ENCODE measurements around the gene TNIP1. TPM values are rescaled to one million over a fixed set of nuclear protein-coding genes. Genes with fewer than 3 reads are reported as not detected.

The TNIP1 gene
- polyA plus RNA-seq, 1 of the 3 experiments (the other 2 are of a cell fraction), result 46.2 TPM

- Histone ChIP-seq H3K36me3 (replicated peaks in 1 of 2; ENCODE audit: control insufficient read depth in 1 of 2, insufficient read depth in 2 of 2, low read length in 1 of 2) (no peaks in the 10 kb centered on the region), H3K9me2 (no peaks in the 10 kb centered on the region), H4K20me1 (ENCODE audit: insufficient read depth) (no peaks in the 10 kb centered on the region), H3K9me3 (no peaks in the 10 kb centered on the region), H3K27me3 (ENCODE audit: insufficient read depth) (no peaks in the 10 kb centered on the region), H3K4me3 (ENCODE audit: low read depth in 2 of 2, low read length in 1 of 2) (no peak overlapping the region), H3K4me2 (peak overlapping the region; percentile 62; the same call in 1 of the 2 replicates), H3F3A (replicated peaks; ENCODE audit: insufficient read depth) (peaks cover 21% of the 10 kb centered on the region), H3K79me2 (ENCODE audit: insufficient read depth) (no peaks in the 10 kb centered on the region), H3K9ac (peak overlapping the region; percentile 14; the same call in 1 of the 2 replicates), H3K4me1 (ENCODE audit: control insufficient read depth in 1 of 2, insufficient read depth in 2 of 2, low read depth in 1 of 2, low read length in 1 of 2) (peaks cover 12 to 23% of the 10 kb centered on the region in 2 experiments; a peak in 3 of 4 replicates), H3K27ac (ENCODE audit: low read depth in 2 of 2, low read length in 1 of 2) (peak overlapping the region in 1 of 2 experiments; percentile 69; a peak in 2 of 4 replicates), H2AFZ (ENCODE audit: low read depth) (0 out of 2 replicates have a peak overlapping the region, but pooled peaks have one; percentile 30)
- POLR2A ChIA-PET, result no interaction called here
- 63% methylated on average over 12 of the region's 12 CpGs for WGBS (ENCODE audit: low lambda C conversion rate)
- no peak for DNase-seq
- CTCF ChIA-PET, result interaction anchor here (1.0 to 2.0 kb wide), 4 partner anchors 12 to 42 kb away, joined by 3 to 12 read pairs (median 4); no protein-coding TSS in a partner anchor
- no peak for TF ChIP-seq FOXM1 (IDR thresholded peaks at IDR 0.05; ENCODE audit: low read depth)
- no peak for TF ChIP-seq RXRA (IDR thresholded peaks at IDR 0.05; ENCODE audit: borderline replicate concordance, low read depth)
- no peak for TF ChIP-seq USF1 (IDR thresholded peaks at IDR 0.05; ENCODE audit: borderline replicate concordance, low read depth)
- TF ChIP-seq REST (IDR thresholded peaks at IDR 0.05; ENCODE audit: low read depth, low read length), result no peak
Observed at GRCh38 chr5:151094030-151094851, 13.4 kb upstream of the TNIP1 start.

GRCh38 chr5:151093476-151093889, 12.6 kb upstream of the TNIP1 start:
- no peak overlapping the region for H3K4me3 ChIP-seq (ENCODE audit: low read depth in 2 of 2, low read length in 1 of 2)
- H3K79me2 ChIP-seq (ENCODE audit: insufficient read depth), result no peaks in the 10 kb centered on the region
- H3K9ac ChIP-seq, result peak overlapping the region; percentile 14; the same call in 1 of the 2 replicates
- no peaks in the 10 kb centered on the region for H3K9me3 ChIP-seq
- no peaks in the 10 kb centered on the region for H3K9me2 ChIP-seq
- no peak overlapping the region for H2AFZ ChIP-seq (ENCODE audit: low read depth)
- peaks cover 21% of the 10 kb centered on the region for H3F3A ChIP-seq (replicated peaks; ENCODE audit: insufficient read depth)
- ChIA-PET POLR2A (interaction anchor here (0.5 kb wide), 1 partner anchor 24 kb away, joined by 3 read pairs; no protein-coding TSS in a partner anchor), CTCF (interaction anchor here (0.8 to 2.0 kb wide), 5 partner anchors 22 to 71 kb away, joined by 3 to 12 read pairs (median 3); no protein-coding TSS in a partner anchor)
- no peak for DNase-seq
- H3K27me3 ChIP-seq (ENCODE audit: insufficient read depth), result no peaks in the 10 kb centered on the region
- no peaks in the 10 kb centered on the region for H3K36me3 ChIP-seq (replicated peaks in 1 of 2; ENCODE audit: control insufficient read depth in 1 of 2, insufficient read depth in 2 of 2, low read length in 1 of 2)
- no peaks in the 10 kb centered on the region for H4K20me1 ChIP-seq (ENCODE audit: insufficient read depth)
- H3K4me1 ChIP-seq (ENCODE audit: control insufficient read depth in 1 of 2, insufficient read depth in 2 of 2, low read depth in 1 of 2, low read length in 1 of 2), result peaks cover 12 to 23% of the 10 kb centered on the region in 2 experiments; a peak in 3 of 4 replicates
- H3K4me2 ChIP-seq, result peak overlapping the region; percentile 62
- peak overlapping the region in 1 of 2 experiments; percentile 69; a peak in 2 of 4 replicates for H3K27ac ChIP-seq (ENCODE audit: low read depth in 2 of 2, low read length in 1 of 2)
- 24% methylated on average over 2 of the region's 2 CpGs for WGBS (ENCODE audit: low lambda C conversion rate)
- TF ChIP-seq GABPA (IDR thresholded peaks at IDR 0.05; ENCODE audit: low read depth) (peak; percentile 34), REST (IDR thresholded peaks at IDR 0.05; ENCODE audit: low read depth, low read length) (no peak), EP300 (IDR thresholded peaks at IDR 0.05; ENCODE audit: borderline replicate concordance in 1 of 2, low read depth in 1 of 2, low read length in 1 of 2) (peak in 1 of 2 experiments; percentile 64; a peak in 1 of 4 replicates), PBX3 (IDR thresholded peaks at IDR 0.05) (peak; percentile 69; the same call in 1 of the 2 replicates), YY1 (IDR thresholded peaks at IDR 0.05; ENCODE audit: low read depth) (no peak), TCF12 (IDR thresholded peaks at IDR 0.05) (peak; percentile 78), NFIC (IDR thresholded peaks at IDR 0.05; ENCODE audit: borderline replicate concordance) (peak; percentile 75), TEAD4 (IDR thresholded peaks at IDR 0.05; ENCODE audit: borderline replicate concordance, insufficient read depth) (no peak), JUND (IDR thresholded peaks at IDR 0.05) (peak; percentile 34; the same call in 1 of the 2 replicates), ZBTB33 (IDR thresholded peaks at IDR 0.05; ENCODE audit: borderline replicate concordance, low read depth) (0 out of 2 replicates have a peak, but pooled peaks have one; percentile 28)

Measured in SK-N-SH (cell line).